Kidney glomerular epithelial cell (primary cell): ENCODE data around the gene ZNF500.
"Not testable (repeated sequence)": the region's sequence is repeated elsewhere in the genome, so short reads cannot be mapped to it uniquely, and the experiment has no call there.

ENCODE experiments used
- DNase-seq: peaks from one replicate; lab custom pipeline; 2025; lab: John Stamatoyannopoulos, UW

ZNF500 gene

DNA sequence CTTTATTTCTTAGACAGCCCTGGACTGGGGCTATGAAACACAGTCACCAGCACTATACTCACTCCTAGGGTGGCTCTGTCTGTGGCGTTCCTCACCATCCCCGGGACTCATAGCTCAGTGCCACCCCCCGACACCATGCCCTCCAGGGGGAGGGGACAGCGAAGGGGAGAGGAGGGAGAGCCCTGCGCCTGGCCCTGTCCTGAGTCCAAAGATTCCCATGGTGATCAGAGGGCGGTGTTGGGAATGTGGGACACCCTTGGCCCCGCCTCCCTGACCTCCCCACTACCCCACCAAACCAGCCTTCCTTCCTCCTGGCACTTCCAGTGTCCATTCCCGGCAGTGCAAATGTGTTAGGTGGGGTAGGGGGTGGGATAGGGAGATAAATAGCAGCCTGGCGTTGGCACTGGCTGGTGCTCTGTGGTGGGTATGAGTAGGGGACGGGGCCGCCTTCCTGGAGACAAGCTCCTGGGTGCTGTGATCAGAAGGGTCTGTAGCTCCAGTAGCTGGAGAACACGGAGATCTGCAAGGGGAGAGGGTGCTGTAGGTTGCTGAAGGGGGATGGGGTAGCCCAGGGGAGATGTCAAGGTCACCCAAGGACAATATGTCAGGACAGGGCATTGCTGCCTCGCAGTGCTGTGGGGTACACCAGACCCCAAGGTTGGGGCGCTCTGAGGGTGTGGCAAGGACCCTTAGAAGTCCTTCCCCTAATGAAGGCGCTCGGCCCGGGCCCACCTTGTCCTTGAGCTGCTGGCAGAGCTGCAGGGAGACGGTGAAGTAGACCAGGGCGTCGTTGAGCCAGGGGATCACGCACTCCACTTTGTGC, 30.2 kb upstream of the ZNF500 start:
- DNase-seq, result no peak

DNA sequence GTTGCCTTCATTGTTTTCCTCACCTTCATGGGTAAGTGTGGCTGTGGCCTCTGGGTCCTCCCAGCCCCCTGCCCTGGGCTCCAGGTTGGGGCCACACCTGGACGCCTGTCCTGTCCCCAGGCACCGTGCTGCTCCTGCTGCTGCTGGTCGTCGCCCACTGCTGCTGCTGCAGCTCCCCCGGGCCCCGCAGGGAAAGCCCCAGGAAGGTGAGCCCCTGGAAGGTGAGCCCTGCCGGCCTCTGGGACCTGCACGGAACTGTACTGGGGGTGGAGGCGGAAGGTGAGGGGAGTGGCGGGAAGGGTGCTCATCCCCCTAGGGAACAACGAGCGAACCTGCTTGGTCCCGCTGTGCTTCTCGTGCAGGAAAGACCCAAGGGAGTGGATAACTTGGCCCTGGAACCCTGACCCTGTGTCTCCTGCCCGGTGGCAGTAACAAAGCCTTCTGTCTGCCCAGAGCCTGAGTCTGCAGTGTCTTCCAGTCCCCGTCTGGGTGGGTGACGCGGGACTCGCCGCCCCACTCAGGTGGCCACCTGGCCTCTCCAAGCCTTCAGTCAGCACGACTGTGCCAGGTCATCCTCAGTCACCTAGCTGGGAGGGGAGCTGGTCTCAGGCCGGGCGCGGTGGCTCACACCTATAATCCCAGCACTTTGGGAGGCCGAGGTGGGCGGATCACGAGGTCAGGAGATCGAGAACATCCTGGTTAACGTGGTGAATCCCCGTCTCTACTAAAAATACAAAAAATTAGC, 29.0 kb upstream of the ZNF500 start:
- no peak for DNase-seq

DNA sequence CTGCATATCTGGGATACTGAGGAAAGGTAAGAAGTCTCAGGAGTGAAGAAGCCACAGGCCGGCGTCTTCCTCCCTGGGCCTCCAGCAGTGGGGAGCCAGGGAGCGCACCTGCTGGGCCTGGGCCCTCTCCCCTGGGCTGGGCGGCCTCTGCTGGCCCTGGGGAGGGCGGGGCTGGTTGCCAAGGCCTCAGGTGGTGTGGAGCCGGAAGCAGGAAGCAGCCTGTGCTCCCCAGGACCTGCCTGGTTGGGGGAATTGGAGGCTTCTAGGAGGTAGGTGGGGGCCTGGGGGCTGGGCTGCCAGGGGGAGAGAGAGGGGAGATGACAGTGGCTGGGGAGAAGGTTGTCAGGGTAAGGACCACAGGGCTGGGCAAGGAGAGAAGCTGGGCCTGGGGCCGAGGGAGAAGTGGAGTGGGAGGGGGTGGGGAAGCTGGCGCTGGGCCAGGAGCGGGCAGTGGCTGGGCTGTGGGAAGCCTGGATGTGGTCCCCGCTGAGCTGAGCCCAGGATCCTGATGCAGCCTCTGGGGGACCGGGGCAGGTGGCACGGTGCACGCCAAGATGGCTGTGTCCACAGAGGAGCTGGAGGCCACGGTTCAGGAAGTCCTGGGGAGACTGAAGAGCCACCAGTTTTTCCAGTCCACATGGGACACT, 28.3 kb upstream of the ZNF500 start, which contains the start of gene SMIM22:
TSS of gene SMIM22 (plus strand) at position 189 of the 647 bp plus-strand sequence. CDS start at position 555, 366 bp downstream.
- DNase-seq, result no peak

DNA sequence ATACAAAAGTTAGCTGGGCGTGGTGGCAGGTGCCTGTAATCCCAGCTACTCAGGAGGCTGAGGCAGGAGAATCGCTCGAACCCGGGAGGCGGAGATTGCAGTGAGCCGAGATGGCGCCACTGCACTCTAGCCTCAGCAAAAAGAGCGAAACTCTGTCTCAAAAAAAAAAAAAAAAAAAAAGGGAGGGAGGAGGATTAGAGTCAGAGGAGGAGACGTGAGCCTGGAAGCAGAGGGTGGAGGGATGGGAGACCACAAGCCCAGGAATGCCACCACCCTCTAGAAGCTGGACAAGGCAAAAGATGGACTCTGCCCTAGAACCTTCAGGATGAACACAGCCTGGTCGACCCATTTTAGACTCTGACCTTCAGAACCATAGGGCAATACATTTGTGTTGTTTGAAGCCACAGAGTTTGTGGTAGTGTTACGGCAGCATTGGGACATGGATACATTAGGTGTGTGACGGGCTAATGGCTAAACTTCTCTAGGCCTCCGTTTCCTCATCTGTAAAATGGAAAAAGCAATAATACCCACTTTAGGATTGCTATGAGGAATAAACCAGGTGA, 26.1 kb upstream of the ZNF500 start:
- DNase-seq, result no peak

DNA sequence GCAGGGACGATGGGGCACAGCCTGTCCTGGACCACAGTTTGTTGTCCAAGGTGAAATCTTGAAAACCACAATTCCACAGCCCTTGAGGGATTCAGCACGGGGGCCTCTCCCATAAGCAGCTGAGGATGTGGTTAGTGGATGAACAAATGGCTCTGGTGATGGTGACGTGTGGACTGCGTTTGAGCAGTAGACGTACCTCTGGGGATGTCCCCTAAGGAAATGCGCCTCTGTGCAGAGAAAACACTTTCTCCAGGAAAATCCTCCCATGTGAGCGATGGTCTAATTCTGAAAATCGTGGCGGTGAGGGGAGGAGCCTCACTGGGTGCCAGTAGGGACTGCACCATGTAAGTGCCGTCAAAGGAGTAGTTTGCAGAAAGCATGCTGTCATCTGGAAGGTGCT, 23.9 kb upstream of the ZNF500 start:
- no peak for DNase-seq

DNA sequence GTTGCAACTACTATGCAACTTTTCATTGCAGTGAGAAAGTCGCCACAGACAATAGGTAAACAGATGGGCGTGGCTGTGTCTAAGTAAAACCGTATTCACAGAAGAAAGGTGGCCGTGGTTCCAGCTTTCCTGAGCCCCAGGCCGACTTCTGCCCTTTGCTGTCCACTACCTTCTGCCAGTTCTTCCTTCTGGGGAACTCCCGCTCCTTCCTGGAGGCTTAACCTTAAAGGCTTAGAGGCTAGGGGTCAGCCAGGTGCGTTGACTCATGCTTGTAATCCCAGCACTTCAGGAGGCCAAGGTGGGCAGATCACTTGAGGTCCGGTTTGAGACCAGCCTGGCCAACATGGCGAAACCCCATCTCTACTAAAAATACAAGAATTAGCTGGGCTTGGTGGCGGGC, 23.3 kb upstream of the ZNF500 start:
- no peak for DNase-seq

DNA sequence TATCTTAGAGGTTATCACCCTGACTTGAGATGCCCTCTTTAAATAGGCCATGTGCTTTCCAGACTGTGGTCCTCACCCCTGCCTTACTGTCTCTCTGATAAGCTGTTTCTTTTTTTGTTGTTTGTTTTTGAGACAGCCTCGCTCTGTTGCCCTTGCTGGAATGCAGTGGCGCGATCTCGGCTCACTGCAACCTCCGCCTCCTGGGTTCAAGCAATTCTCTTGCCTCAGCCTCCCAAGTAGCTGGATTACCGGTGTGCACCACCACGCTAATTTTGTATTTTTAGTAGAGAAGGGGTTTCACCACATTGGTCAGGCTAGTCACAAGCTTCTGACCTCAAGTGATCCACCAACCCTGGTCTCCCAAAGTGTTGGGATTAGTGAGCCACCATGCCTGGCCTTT, 21.9 kb upstream of the ZNF500 start:
- no peak for DNase-seq

DNA sequence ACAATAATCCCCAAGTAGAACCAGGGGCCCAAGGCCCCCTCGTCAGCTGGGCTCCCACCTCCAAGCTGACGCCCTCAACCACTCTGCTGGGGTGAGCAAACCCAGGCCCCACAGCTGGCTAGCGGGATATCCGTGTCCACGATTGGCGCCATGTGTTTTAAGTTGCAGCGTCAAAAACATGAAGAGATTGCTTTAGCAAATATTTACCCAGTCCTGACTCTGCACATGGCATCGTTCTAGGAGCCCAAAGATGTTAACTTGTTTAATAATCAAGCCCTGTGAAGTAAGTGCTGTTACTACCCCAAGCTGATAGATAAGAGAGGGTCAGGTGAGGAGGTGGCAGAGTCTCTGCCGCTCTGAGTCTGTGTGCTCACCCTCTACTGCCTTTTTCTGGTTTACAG, 21.5 kb upstream of the ZNF500 start:
- DNase-seq, result no peak

DNA sequence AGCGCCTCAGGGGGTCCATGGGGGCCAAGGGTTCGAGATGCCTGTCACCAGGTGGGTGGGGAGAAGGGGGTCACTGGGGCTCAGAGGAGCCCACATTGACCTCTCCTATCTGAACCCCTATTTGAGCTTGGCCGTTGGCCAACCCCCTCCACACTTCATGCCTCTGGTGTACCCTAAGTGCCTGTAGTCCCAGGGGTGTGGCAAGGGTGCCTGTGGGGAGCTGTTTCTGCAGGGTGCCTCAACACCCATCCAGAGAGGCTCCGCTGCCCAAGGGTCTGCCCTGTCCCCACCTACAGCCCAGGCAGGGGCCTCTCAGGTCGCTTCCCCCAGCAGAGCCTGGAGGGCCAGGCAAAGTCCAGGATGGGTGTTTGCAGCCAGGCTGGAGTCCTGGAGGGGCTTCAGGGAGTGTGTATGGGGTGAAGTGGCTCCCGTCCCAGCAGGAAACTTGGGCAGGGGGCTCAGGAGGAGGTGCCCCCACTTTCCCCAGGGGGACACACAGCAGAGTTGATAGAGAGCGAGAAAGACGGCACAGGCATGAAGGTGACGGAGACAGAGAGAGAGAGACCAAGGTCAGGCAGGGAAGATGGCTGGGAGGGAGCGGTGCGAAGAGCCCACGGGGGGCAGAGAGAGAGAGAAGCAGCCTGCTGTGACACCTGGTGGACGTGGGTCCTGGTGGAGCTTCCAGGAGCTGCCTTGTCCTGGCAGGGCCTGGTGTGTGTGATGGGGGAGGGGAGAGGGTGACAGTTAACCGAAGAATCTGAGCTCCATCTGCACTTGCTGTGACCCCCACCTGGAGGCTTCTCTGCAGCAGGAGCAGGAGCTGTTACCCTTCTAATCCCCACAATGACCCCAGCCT, 20.9 kb upstream of the ZNF500 start, which contains the start of gene SEPTIN12:
TSS of gene SEPTIN12 (minus strand) at position 719 of the 856 bp plus-strand sequence. CDS start at position 19, 700 bp downstream.
- DNase-seq, result no peak

DNA sequence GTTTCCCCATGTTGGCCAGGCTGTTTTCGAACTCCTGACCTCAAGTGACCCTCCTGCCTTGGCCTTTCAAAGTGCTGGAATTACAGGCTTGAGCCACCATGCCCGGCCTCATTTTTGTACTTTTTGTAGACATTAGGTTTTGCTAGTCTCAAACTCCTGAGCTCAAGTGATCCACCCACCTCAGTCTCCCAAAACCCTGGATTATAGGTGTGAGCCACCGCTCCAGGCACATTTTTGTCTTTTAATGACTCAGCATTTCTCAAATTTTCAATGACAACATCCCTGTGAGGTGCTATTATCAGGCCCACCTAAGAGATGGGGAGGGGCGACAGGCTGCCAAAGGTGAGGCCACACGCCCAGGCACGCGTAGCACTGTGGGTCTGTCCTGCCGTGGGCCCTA, 20.1 kb upstream of the ZNF500 start:
- no peak for DNase-seq

DNA sequence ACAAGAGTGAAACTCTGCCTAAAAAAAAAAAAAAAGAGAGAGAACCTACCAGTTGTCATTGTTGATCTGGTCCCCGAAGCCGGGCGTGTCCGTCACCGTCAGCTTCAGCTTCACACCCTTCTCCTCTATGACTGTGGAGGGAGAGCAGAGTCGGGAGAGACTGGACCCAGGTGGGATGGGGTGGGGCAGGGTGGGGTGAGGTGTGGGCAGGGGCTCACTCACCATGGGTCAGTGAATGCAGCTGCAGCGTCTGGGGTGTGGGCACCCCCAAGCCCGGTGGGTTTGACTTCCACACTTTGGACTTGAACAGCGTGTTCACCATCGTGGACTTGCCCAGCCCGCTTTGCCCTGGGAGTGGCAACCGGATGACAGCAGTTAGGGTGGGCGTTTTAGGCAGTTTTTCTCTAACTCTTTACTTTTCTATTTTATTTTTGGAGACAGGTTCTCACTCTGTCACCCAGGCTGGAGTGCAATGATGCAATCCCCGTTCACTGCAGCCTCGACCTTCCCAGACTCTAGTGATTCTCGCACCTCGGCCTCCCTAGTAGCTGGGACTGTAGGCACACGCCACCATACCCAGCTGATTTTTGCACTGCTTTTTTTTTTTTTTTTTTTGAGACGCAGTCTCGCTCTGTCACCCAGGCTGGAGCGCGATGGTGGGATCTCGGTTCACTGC, 18.9 kb upstream of the ZNF500 start:
- DNase-seq, result no peak

DNA sequence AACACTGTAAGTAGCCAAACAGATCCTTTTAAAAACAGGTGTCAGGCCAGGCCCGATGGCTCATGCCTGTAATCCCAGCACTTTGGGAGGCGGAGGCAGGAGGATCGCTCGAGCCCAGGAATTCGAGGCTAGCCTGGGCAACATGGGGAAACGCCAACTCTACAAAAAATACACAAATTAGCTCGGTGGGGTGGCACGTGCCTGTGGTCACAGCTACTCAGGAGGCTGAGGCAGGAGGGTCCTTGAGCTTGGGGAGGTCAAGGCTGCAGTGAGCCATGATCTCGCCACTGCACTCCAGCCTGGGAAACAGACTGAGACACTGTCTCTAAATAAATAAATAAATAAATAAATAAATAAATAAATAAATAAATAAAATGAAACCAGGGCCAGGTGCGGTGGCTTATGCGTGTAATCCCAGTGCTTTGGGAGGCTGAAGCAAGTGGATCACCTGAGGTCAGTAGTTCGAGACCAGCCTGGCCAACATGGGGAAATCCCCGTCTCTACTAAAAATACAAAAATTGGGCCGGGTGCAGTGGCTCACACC, 17.6 kb upstream of the ZNF500 start:
- not testable (repeated sequence) for DNase-seq

DNA sequence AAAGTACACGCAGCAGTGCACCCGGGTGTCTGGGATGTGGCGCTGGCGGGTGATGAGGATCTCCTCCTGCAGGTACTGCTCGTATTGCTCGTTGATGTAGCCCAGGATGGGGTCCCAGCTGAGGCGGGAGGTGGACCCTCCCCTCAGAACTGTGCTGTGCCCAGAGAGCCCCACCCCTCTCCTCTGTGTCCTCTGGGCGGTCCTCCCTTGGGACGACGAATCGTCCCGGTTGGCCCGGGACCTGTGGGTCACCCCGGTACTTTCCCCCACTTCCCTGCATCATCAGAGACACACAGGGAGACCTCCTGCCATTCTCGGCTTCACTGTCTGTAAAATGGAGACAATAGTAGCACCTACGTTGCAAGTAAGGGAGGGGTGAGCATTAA, 17.0 kb upstream of the ZNF500 start:
- no peak for DNase-seq

DNA sequence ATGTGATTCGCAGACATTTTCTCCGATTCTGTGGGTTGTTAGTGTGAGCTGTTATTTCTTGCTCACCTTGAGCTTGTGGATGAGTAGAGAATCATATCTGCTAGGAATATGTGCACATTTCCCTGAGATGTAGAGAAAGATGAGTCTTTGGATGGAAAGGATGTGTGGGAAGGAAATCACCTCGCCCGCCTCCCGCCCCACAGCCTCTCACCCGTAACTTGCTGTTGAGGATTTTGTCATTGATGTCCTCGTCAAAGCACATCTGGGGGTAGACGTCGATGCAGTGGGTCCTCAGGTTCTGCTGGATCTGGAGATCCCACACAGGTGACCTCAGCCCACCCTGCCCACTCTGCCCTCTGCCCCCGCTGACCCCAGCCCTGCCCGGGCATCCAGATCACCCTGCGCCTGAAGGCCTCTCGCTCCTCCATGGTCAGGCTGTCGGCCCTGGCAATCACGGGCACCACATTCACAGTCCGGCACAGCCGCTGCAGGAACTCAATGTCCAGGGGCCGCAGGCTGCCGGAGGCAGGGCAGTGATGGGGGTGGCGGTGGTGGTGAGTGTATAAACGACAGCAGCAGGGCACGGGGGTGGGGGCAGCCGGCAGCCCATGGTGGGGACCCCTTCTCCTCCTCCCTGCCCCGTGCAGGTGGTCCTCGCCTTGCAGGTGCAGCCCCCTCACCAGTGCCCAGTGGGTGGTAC, 16.4 kb upstream of the ZNF500 start:
- DNase-seq, result no peak

DNA sequence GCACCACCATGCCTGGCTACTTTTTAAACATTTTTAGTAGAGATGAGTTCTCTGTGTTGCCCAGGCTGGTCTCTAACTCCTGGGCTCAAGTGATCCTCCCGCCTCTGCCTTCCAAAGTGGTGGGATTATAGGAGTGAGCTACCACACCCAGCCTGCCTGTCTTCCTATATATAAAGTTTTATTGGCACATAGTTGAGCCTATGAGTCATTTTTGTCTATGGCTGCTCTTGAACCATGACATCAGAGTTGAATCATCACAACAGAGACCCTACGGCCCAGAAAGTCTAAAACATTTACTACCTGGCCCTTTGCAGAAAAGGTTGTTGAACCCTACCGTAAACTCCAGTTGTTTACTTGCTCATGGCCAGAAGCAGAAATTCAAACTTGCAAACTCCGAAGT, 13.3 kb upstream of the ZNF500 start:
- DNase-seq, result peak; percentile 3

DNA sequence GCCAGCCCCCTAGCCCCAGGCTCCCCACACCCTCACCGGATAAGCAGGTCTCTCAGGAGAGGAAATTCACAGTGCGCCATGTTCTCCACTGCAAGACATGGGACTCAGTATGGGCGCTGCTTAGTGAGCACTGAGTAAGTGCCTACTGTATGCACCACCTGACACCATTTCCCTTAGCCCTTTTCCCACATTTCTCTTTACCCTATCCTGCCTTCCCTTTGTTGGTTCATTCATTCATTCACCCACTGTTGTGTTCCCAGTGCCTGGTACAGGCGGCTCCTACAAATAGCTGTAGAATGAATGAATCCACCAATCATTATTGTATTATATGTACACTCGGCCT, 11.1 kb upstream of the ZNF500 start:
- DNase-seq, result no peak

DNA sequence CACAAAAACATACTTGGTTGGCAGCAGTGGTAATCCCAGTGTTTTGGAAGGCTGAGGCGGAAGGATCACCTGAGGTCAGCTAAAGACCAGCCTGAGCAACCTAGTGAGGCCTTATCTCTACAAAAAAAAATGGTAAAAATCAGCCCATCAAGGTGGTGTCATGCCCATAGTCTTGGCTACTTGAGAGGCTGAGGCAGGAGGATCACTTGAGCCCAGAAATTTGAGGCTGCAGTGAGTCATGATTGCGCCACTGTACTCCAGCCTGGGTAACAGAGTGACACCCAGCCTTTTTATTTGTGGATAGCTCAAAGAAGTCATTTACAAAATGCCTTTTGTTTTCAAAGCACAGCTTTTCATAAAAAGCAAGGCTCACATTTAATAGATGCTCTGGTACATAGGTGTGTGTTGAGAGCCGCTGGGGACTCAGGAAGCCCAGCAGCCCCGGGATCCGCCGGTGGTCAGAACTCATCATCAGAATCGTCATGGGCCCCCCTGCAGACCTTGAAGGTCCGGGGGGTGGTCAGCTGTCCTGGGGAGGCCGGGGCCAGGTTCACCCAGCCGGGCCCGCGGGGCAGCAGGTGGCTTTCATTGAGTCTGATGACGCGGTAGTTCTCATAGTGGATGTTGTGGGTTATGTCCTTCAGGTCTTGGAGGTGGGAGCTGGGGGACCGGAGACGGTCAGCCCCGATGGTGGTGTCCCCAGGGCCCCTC, 10.5 kb upstream of the ZNF500 start:
- DNase-seq, result no peak

DNA sequence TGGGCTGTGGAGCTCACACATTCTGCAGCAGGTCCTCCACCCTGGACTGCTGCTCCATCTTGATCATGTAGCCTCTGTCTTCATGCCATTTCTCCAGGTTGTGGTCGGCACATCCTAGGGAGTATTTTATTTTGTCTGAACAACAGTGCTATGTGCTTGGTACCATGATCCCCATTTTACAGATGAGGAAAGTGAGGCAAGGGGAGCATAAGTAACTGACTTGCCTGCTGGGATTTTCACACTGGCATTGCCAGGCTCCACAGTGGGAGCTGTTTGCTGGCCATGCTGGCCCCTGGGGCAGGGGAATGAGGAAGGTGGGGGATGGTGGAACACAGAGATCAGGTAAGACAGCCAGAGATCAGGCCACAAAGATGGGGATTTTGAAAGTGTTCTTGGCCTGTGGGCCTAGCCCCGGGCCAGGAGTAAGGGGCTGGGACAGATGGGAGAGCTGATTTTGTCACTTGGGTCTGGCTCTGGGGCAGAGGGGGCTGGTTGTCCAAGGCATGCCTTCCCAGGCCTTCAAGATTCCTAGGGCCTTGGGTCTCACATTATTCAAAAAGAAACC, 9.3 kb upstream of the ZNF500 start:
- DNase-seq, result no peak

DNA sequence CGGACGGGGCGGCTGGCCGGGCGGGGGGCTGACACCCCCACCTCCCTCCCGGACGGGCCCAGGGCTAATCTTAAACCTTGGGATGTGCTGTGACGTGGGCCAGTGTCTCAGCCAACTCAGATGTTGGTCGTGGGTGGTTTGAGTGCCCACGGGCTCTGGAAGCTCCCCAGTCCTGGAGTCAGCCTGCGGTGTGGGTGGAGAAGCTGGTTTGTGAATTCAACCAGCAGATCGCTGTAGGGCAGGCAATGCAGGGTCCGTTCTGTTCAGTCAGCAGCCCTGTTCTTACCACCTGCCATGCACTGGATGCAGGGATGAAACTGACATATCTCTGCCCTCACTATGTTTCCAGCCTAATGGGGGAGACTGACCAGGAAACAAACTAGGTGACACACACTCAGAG, 8.0 kb upstream of the ZNF500 start:
- no peak for DNase-seq
